Hematopoietic multipotent progenitor cell treated with erythropoietin and hydrocortisone succinate and interleukin-3 and kit ligand, for 6 days (in vitro differentiated cells): ENCODE data around the gene TM9SF4.
"Not testable (repeated sequence)": the region's sequence is repeated elsewhere in the genome, so short reads cannot be mapped to it uniquely, and the experiment has no call there.

Experiments
- DNase-seq: peaks from one replicate; pipeline ENCODE4 v3.0.0-alpha.2; 2015

The TM9SF4 gene

DNA sequence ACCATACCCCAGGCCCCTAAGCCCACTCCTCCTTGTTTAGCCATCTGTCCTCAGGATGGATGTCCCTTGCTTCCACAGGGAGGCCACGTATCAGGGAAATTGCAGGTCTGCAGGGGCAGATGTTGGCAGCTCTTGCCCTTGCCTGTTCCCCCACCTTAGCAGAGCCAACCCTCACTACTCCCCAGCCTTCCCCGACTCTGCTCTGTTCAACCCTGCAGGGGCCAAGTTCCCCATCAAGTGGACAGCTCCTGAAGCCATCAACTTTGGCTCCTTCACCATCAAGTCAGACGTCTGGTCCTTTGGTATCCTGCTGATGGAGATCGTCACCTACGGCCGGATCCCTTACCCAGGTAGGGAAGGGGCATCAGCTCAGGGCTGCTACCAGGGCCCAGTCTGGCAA lies 10.7 kb upstream of the TM9SF4 start:
- no peak for DNase-seq

DNA sequence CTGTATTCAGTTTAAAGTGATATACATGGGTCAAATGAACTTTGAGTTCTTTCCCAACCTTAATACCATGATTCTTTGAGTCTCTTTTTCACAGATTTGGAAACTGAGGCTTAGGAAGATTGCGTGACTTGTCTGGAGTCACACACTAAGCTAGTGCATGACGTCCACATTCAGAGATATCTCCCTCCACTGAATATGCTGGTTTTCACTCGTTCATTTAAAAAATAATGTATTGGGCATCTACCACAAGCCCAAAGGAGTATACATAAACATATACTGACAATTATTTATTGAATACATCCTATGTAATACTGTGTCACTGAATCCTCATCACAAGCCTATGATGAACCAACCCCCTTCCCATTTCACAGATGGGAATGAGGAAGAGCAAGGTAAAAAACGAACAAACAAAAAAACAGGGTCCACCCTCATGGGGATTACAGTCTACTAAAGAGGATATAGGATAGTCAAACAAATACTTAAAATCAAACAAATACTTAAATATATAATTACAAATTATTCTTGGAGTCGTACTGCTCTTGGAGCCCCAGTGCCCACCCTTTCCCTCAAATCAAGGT lies 611 bp upstream of the TM9SF4 start:
- DNase-seq = no peak

DNA sequence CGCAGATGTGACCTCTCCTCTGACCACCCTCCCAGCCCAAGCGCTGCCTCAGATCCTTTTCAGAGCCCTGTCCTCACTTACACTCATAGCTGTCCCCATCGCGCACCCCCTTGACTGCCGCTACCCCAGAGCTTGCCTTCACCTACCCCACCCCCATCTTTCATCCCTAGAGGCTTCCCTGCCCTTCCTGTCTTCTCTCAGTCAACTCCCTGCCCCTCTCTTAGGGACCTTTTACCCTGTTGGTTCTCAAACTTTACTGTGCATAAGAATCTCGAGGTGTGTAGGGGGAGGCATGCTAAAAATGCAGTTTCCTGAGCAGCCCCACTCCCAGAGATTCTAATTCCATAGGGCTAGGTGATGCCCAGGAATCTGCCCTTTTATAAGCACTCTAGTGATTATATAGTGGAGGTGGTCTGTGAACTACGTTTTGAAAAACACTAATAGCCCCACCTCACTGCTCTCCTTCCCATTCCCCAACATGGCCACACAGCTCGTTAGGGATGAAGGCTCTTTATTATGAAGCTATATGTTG lies 725 bp downstream of the TM9SF4 start:
- no peak for DNase-seq

DNA sequence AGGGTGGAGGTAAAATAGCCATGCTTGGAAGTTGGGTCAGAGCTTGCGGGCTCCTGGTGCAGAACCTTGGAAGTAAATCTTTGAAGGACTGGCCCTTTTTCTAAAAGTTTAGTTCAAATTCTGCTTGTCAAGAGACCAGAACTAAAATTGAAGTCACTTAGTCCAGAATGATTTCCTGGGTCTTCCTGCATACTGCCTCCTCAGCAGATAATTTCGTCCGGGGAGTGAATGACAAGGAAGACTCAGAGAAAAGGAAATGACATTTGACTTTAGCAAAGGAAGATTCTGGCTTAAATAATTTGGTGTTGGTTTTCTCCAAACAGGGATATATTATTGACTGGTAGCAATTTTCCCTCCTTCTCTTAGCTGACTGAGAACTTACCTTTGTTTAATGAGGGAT lies 1.2 kb downstream of the TM9SF4 start:
- DNase-seq = no peak

DNA sequence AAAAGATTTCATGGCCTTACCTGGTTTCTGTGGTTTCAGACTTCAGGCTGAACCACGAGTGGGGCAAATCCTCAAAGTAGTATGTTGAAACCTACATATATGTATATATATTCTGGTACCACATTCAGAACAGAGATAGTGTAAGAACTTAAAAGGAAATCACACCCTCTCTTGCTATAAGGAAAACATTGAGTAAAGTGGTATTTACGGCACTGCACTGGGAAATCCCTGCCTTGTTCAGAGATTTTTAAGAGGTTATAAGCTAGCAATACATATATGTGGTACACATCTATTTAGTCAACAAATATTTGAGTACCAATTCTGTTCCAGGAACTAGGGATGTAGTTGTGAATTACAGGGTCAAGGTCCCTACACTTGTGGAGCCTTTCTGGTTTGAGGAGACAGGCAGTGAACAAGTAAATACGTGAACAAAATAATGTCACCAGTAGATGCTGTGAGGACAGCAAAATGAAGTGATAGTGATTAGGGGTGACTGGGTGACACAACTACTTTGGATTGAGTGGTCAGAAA lies 1.7 kb downstream of the TM9SF4 start:
- no peak for DNase-seq

DNA sequence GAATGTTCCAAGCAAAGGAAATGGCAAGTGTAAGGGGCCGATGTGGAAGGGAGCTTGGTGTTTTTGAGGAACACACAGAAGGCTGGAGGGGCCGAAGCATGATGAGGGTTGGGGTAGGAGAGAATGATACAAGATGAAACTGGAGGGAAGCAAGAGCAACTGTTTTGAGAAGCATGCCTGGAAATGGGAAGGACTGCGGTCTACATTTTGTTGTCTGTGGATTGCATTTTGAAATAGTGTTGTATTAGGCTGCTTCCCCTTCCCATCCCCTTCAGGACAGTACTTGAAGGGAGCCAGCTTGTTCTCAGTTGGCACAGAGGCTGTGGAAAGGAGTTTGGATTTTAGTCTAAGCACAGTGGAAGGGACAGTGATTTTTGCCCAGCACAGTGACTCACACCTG lies 2.2 kb downstream of the TM9SF4 start:
- DNase-seq = no peak

DNA sequence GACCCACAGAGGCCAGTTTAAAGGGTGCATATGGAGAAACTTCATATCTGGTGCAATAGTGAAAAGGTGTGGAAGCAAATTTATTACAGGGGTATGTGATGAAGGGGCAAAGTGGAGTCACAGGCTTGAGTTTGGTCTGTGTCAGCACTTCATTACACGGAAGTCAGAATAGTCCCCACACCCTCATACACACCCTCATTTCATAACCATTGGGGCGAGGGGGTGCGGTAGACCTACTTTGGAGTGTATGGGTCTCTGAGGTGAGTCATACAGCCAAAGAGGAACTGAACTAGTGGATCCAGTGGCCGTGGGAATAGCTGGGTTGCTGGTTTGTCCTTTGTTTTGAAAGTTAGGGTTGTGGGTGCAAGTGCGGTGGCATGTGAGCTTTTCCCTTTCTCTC lies 3.3 kb downstream of the TM9SF4 start:
- DNase-seq = peak; percentile 69

DNA sequence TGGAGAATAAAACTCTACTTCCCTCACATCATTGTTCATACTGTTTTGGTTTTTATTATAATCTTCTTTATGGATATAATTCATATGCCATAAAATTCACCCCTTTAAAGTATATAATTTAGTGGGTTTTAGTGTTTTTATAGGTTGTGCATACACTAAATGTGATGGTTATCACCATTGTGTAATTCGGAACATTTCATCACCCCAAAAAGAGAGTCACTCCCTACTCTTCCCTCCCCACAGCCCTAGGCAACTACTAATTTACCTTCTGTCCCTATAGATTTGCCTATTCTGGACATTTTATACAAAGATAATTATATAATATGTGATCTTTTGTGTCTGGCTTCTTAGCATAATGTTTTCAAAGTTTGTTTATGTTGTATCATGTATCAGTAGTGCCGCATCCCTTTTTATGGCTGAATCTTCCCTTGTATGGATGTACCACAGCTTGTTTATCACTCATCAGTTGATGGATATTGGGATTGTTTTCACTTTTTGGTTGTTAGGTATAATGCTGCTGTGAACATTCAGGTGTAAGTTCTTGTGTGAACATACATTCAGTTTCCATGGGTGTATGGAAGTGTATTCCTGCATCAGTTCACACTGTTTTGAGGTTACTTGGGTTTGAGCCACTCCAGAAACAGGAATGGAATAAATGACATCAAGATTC lies 4.2 kb downstream of the TM9SF4 start:
- DNase-seq = peak; percentile 22

DNA sequence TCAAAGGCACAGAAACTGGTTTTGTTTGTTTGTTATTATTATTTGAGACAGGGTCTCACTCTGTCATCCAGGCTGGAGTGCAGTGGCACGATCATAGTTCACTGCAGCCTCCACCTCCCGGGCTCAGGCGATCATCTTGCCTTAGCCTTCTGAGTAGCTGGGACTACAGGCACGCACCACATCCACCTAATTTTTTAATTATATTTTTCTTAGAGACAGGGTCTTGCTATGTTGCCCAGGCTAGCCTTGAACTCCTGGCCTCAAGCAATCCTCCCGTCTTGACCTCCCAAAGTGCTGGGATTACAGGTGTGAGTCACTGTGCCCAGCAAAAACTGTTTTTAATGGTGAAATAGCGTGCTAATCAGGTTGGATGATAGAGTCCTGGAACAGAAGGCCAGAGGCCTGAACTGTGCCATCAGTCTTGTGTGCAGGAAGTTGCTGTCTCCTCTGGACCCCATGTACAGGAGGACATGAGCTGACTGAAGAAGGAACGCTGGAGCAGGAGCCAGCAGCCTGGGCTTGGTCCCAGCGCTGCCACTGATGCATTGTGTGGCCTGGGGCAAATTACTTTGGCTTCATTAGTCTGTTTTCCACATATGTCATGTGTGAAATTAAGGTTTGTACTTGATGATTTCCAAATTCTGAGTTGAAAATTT lies 4.9 kb downstream of the TM9SF4 start:
- no peak for DNase-seq

DNA sequence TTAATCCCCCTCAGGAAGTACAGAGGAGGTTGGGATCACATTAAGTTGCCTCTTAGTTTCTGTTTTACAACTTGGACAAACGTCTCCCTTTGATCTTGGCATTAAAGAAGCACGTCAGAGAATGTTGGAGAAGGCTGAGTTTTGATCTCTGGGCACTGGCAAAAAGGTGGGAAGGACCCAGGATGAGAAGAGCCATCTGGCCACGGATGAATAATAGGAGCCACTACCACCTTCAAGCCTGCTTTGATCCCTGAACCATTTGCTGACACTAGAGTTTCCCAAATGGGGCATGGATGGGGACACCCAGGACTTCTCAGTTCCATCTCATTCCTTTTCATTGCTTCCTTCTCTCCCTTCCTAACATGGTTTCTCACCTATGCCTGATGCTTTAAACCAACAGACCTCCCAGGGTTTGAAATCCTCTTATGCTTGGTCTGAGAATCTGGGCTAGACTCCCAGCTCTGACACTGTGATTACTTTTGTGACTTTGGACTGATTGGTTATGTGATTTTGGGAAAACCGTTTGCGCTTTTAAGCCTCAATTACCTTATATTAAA lies 5.8 kb downstream of the TM9SF4 start:
- DNase-seq = no peak

DNA sequence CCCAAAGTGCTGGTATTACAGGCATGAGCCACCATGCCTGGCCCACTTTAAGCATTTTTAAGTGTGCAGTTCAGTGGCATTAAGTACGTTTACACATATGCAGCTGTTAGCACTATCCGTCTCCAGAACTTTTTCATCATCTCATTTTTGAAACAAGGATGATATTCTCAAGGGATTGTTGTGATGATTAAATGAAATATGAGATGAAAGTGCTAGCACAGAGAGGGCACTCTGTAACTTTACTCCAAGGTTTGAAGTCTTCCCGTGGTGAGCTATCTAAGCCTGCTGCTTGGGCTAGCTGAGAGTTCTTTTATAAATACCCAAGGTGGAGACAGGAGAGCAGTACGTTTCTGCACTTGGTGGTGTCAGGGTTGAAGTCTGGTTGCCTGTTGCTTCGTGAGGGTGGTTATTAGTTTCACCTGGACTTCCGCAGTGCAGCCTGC lies 6.6 kb downstream of the TM9SF4 start:
- DNase-seq = no peak

DNA sequence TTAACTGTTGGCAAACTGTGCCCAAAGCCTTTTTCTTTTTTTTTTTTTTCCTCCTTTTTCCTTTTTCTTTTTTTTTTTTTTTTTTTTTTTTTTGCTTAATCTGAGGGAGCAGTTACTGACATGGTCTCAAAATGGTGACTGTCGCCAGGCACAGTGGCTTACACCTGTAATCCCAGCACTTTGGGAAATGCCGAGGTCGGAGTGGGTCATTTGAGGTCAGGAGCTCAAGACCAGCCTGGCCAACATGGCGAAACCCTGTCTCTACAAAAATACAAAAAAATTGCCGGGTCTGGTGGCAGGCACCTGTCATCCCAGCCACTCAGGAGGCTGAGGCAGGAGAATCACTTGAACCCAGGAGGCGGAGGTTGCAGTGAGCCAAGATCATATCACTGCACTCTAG lies 7.3 kb downstream of the TM9SF4 start:
- not testable (repeated sequence) for DNase-seq

DNA sequence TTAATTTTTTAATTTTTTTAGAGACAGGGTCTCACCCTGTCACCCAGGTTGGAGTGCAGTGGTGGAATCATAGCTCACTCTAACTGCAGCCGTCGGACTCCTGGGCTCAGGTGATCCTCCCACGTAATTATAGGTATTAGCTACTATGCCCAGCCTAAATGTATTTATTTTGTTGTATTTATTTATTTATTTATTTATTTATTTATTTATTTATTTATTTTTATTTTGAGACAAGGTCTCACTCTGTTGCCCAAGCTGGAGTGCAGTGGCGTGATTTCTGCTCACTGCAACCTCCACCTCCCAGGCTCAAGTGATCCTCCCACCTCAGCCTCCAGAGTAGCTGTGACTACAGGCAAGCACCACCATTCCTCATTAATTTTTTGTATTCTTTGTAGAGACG lies 8.9 kb downstream of the TM9SF4 start:
- not testable (repeated sequence) for DNase-seq

DNA sequence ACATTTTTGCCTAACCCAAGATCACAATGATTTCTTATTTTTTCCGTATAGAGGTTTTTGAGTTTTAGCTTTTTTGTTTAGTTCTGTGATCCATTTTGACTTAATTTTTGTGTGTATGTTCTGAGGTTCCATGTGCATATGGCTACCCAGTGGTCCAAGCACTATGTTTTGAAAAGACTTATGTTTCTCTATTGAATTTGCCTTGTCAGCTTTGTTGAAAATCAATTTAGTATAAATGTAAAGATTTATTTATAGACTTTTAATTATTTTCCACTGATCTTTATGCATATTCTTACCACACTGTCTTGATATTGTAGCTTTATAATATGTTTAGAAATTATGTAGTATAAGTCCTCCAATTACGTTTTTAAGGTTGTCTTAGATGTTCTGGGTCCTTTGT lies 10.2 kb downstream of the TM9SF4 start:
- no peak for DNase-seq

DNA sequence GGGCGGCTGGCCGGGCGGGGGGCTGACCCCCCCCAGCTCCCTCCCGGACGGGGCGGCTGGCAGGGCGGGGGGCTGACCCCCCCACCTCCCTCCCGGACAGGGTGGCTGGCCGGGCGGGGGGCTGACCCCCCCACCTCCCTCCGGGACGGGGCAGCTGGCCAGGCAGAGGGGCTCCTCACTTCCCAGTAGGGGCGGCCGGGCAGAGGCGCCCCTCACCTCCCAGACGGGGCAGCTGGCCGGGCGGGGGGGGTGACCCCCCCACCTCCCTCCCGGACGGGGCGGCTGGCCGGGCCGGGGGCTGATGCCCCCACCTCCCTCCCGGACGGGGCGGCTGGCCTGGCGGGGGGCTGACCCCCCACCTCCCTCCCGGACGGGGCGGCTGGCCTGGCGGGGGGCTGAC lies 12.4 kb downstream of the TM9SF4 start:
- not testable (repeated sequence) for DNase-seq

DNA sequence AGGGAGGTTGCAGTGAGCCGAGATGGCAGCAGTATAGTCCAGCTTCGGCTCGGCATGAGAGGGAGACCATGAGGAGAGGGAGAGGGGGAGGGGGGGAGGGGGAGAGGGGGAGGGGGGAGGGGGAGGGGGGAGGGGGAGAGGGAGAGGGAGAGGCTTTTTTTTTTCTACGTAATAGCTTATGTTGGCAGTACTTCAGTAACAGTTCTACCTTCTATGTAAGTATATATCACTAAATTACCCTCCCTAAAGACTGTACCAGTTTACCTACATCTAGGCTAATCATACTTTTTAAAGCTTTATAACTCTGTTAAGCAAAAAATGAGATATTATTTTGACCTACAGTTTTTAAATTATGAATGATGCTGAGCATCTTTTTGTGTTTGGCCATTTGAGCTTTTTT lies 13.6 kb downstream of the TM9SF4 start:
- no peak for DNase-seq

DNA sequence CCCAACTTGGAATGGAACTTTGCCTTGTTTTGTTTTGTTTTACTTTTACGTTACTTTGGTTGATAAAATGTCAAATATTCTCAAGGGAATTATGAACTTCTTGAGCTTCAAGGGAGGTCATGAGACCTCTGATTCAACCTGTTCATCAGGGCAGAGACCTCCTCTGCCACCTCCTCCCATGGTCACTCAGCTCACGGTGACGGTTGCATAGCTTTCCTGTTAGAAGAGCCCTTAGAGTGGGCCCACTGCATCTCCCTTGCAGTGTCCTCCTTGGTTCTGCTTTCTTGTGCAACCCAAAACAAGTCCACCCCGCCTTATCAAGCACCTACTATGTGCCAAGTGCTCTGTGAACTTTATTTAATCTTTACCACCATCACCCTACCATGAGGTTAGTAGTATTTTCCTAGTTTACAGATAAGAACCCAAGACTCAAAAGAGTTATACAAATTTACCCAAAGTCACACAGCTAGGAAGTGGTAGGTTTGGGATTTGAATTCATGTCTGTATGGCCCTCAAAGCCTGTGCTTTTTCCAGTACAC lies 15.5 kb downstream of the TM9SF4 start:
- no peak for DNase-seq

DNA sequence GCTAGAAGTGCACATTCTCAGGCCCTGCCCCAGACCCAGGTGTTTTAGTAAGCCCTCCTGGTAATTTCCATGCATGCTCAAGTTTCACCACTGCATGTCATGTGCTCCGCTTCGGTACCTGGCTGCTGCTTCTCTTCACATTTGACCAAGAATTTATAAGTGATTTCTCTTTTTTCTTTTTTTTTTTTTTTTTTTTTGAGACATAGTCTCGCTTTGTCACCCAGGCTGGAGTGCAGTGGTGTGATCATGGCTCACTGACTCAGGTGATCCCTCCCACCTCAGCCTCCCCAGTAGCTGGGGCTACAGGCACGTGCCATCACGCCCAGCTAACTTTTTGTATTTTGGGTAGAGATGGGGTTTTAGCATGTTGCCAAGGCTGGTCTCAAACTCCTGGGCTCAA lies 16.0 kb downstream of the TM9SF4 start:
- DNase-seq = no peak

DNA sequence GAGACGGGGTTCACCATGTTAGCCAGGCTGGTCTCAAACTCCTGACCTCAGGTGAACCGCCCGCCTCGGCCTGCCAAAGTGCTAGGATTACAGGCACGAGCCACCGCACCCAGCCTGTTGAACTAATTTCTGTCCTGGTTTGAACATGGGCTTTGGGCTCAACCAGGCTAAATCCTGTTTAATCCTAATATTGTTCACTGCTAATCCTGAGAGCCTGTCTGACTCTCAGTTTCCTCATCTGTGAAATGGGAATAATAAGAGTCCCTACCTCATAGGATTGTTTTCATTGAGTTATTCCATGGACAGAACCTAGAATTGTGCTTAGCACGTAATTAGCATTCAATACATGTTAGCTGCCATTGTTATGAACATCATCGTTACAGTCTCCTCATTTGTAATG lies 17.4 kb downstream of the TM9SF4 start:
- no peak for DNase-seq

DNA sequence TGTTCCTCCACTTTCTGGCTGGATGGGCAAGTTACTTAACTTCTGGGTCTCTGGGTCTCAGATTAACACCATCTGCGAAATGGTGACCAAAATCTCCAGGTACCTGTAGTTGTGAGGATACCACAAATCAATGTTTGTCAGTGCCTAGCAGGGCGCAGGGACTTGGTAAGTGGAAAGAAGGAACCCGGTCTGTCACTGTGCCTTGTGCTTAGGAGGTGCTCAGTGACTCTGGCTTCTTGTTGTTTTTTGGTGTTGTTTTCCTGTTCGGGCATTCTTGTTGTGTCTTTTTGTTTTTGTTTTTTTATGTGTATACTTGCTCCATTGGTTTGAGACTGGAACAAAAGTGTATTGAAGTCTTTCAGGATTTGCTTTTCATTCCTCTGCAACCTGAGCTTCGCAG lies 17.8 kb downstream of the TM9SF4 start:
- DNase-seq = no peak

DNA sequence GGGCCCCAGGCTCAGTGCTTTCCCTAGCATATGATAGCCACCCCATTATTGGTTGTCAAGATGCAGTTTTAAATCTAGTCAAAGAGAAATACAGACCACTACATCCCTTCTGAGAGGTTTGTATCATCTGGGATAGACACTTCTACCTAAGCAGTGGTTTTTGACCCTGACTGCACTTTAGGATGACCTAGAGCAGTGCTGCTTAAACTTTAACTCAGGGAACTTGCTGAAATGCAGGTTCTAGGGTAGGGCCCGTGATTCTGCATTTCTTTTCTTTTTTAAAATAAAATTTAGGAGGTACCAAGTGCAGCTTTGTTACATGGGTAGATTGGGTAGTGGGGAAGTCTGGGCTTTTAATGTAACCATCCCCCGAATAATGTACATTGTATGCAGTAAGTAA lies 18.7 kb downstream of the TM9SF4 start:
- DNase-seq = no peak

DNA sequence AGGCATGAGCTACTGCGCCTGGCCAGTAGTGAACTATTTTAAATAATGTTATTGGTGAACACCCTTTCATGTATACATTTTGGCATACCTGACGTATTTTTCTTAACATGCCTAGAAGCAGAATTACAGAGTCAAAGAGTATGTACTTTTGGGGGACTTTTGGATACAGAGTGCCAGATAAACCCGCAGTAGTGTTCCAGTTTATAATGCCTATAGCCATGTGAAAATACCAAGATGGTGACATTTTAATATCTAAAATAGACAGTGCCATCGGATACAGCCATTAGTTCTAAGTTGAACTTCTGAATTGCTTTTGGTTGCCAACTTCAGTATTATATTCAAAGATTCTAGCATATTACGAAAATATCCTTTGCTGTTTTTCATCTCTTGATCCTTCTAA lies 20.3 kb downstream of the TM9SF4 start:
- DNase-seq = no peak

DNA sequence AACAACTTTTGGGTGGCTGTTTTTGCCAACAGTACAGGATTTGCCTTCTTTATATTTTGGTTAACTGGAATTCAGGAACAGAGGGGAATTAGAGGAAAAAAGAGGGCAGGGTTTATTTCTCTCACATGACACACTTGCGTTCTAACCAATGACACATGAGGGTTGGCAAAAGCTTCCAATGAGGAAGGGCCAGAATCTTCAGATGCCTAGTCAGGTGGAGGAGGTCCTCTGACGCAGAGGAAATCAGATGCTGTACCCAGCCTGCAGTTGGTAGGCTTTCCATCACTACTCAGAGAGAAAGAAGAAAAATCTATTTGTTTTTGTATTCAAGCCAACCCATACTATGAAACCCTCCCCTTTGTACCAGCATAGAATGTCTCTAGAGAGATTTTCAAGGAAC lies 20.8 kb downstream of the TM9SF4 start:
- no peak for DNase-seq

DNA sequence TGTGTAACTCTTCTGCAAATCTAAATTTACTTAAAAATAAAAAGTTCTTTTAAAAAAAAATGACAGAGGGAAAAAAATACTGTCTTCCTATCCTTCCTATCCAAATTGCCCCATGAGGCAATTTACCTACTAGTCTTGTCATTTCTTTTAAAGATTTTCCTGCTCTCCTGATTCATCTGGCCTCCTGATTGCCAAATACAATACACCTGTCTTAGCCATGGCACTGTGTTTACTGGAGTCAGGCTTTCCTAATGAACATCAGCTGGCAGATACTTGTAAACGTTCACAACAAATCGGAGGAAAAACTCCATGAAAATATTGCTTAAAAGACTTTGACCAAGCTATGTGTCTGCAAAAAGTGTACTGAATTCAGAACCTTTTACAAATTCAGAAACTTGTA lies 21.5 kb downstream of the TM9SF4 start:
- no peak for DNase-seq
